CD14-positive monocyte (primary cell): Measurements from ENCODE around the gene NPSR1. TPM values are rescaled to one million over a fixed set of nuclear protein-coding genes. Genes with fewer than 3 reads are reported as not detected.

ENCODE experiments used
- DNase-seq, 3 donors: peaks; one replicate each; pipeline ENCODE4 v3.0.0-alpha.2; 2011 to 2022
- H2AFZ ChIP-seq: 2 replicates; pipeline ENCODE4 v1.6.0; 2012; ENCODE audit warnings: mild to moderate bottlenecking, low read depth, low read length, inconsistent platforms; ENCODE audit not compliant: insufficient read depth, poor library complexity, severe bottlenecking
- H3K27ac ChIP-seq, 2 donors: 1 replicate in 1 of 2; 2 replicates in 1 of 2; pipeline ENCODE4 v1.5.1; 2012 to 2013; ENCODE audit warnings: low read length in 2 of 2, control low read depth in 1 of 2, inconsistent platforms in 1 of 2, low read depth in 1 of 2, mild to moderate bottlenecking in 1 of 2
- H3K27me3 ChIP-seq, 2 donors: one replicate each; pipeline versions ENCODE4 v1.6.0 to v1.6.1; 2011 to 2013; ENCODE audit warnings: low read length in 2 of 2; ENCODE audit not compliant: control insufficient read depth in 2 of 2, insufficient read depth in 2 of 2
- H3K36me3 ChIP-seq, 2 donors: replicated peaks in 1 of 2; 1 replicate in 1 of 2; 2 replicates in 1 of 2; pipeline versions ENCODE4 v1.5.1 to v1.6.1; 2012 to 2013; ENCODE audit warnings: low read length in 2 of 2, control low read depth in 1 of 2, inconsistent platforms in 1 of 2, mild to moderate bottlenecking in 1 of 2; ENCODE audit not compliant: insufficient read depth in 2 of 2, control insufficient read depth in 1 of 2
- H3K4me1 ChIP-seq, 2 donors: 1 replicate in 1 of 2; 2 replicates in 1 of 2; pipeline versions ENCODE4 v1.5.1 to v1.6.1; 2012 to 2013; ENCODE audit warnings: low read length in 2 of 2, control low read depth in 1 of 2, inconsistent platforms in 1 of 2, mild to moderate bottlenecking in 1 of 2, moderate library complexity in 1 of 2; ENCODE audit not compliant: insufficient read depth in 2 of 2, control insufficient read depth in 1 of 2
- H3K4me2 ChIP-seq: replicated peaks from 2 replicates; pipeline ENCODE3; 2012; ENCODE audit warnings: low read length, moderate library complexity, mild to moderate bottlenecking; ENCODE audit not compliant: poor library complexity, severe bottlenecking; ENCODE audit errors: extremely low read depth
- H3K4me3 ChIP-seq, 3 experiments: fragments of 200-600 bp in 1 of 3; sonication (generic) in 1 of 3; replicated peaks in 1 of 3; 1 replicate in 2 of 3; 2 replicates in 1 of 3; pipeline ENCODE4 v1.5.1; 2011 to 2013; ENCODE audit warnings: low read length in 3 of 3, mild to moderate bottlenecking in 3 of 3, control low read depth in 2 of 3, low read depth in 2 of 3, inconsistent platforms in 1 of 3, moderate library complexity in 1 of 3
- H3K79me2 ChIP-seq: 2 replicates; pipeline ENCODE4 v1.6.0; 2012; ENCODE audit warnings: mild to moderate bottlenecking, control low read depth, inconsistent platforms, low read length, moderate library complexity; ENCODE audit not compliant: insufficient read depth
- H3K9ac ChIP-seq: 2 replicates; pipeline ENCODE4 v1.6.0; 2017; ENCODE audit warnings: low read length, mild to moderate bottlenecking; ENCODE audit not compliant: insufficient read depth, poor library complexity, severe bottlenecking
- H3K9me3 ChIP-seq, 2 donors: replicated peaks in 1 of 2; 1 replicate in 1 of 2; 2 replicates in 1 of 2; pipeline versions ENCODE4 v1.5.1 to v1.6.1; 2012 to 2013; ENCODE audit warnings: low read length in 2 of 2, control low read depth in 1 of 2; ENCODE audit not compliant: control insufficient read depth in 1 of 2, insufficient read depth in 1 of 2
- H4K20me1 ChIP-seq: 2 replicates; pipeline ENCODE4 v1.6.0; 2012; ENCODE audit warnings: mild to moderate bottlenecking, low read length, control low read depth, moderate library complexity; ENCODE audit not compliant: insufficient read depth
- H3K27ac Mint-ChIP-seq, 7 donors: one replicate each; pipeline ENCODE4 v1.8.0; 2020; ENCODE audit warnings: mild to moderate bottlenecking in 7 of 7, mixed read lengths in 7 of 7, moderate library complexity in 6 of 7, inconsistent platforms in 2 of 7
- H3K27me3 Mint-ChIP-seq, 3 donors: one replicate each; pipeline ENCODE4 v1.8.0; 2021 to 2022; ENCODE audit warnings: low read depth in 3 of 3, mild to moderate bottlenecking in 3 of 3, mixed read lengths in 3 of 3, moderate library complexity in 3 of 3, inconsistent platforms in 1 of 3
- H3K36me3 Mint-ChIP-seq, 2 donors: one replicate each; pipeline ENCODE4 v1.8.0; 2020; ENCODE audit warnings: mixed read lengths in 2 of 2, inconsistent platforms in 1 of 2, mild to moderate bottlenecking in 1 of 2
- H3K4me1 Mint-ChIP-seq: one replicate; pipeline ENCODE4 v1.8.0; 2020; ENCODE audit warnings: mild to moderate bottlenecking, mixed read lengths
- H3K4me3 Mint-ChIP-seq, 2 donors: one replicate each; pipeline ENCODE4 v1.8.0; 2020; ENCODE audit warnings: mild to moderate bottlenecking in 2 of 2, mixed read lengths in 2 of 2, moderate library complexity in 1 of 2
- H3K9me3 Mint-ChIP-seq, 7 donors: one replicate each; pipeline ENCODE4 v1.8.0; 2020 to 2022; ENCODE audit warnings: mixed read lengths in 7 of 7, mild to moderate bottlenecking in 6 of 7, moderate library complexity in 6 of 7, inconsistent platforms in 2 of 7
- CTCF ChIP-seq: fragments of 200-600 bp; IDR thresholded peaks from one replicate; pipeline ENCODE4 v1.8.0; 2022; ENCODE audit warnings: antibody characterized with exemption, mild to moderate bottlenecking
- WGBS: methylation state at CpG from one replicate; pipeline ENCODE4 v1.1.5; 2013; ENCODE audit warnings: missing lambda C conversion rate; ENCODE audit not compliant: insufficient coverage; 5-methylcytosine and 5-hydroxymethylcytosine counted together
- intact Hi-C, 2 donors: fragments of 100-400 bp; cut with micrococcal nuclease; formaldehyde crosslinking; loops; one replicate each; pipeline versions ENCODE4 v1.15.0 to v1.15.1; 2023
- polyA plus RNA-seq, 3 donors: library from polyadenylated mRNA; depleted of rRNA in 1 of 3; unstranded in 2 of 3; stranded (reverse) in 1 of 3; fragments of 300-500 nt in 2 of 3; fragments of >200 nt in 1 of 3; fragmentation: Illumina TruSeq in 2 of 3; gene quantifications; 1 replicate in 2 of 3; 2 replicates in 1 of 3; pipeline ENCODE4 v1.2.3, GENCODE V29; 2012 to 2021

The NPSR1 gene
- polyA plus RNA-seq, 3 donors, result not detected

GRCh38 chr7:34655384-34655783 is 2.6 kb upstream of the NPSR1 start:
- intact Hi-C loops, result no loop called here
- Histone ChIP-seq H4K20me1 (no peaks in the 10 kb centered on the region), H3K36me3 (no peaks in the 10 kb centered on the region), H2AFZ (no peak overlapping the region), H3K27me3 (no peaks in the 10 kb centered on the region), H3K4me1 (no peaks in the 10 kb centered on the region), H3K79me2 (no peaks in the 10 kb centered on the region), H3K27ac (no peak overlapping the region), H3K9me3 (peaks cover 0 to 4% of the 10 kb centered on the region in 2 donors), H3K4me2 (no peak overlapping the region), H3K4me3 (no peak overlapping the region), H3K9ac (no peak overlapping the region)
- Mint-ChIP-seq H3K4me3 (no peak overlapping the region), H3K9me3 (peaks cover 0 to 12% (median 6%) of the 10 kb centered on the region in 7 donors), H3K4me1 (no peaks in the 10 kb centered on the region), H3K27me3 (no peaks in the 10 kb centered on the region), H3K36me3 (no peaks in the 10 kb centered on the region), H3K27ac (no peak overlapping the region)
- WGBS, result no CpG with 5 or more reads among the region's 1 CpG
- no peak for TF ChIP-seq CTCF
- no peak for DNase-seq

- no CpG with 5 or more reads among the region's 2 CpGs for WGBS
- no peaks in the 10 kb centered on the region for H3K4me1 Mint-ChIP-seq
- no peaks in the 10 kb centered on the region for H3K79me2 ChIP-seq
- no peak overlapping the region for H3K27ac ChIP-seq
- no peak overlapping the region for H2AFZ ChIP-seq
- no peaks in the 10 kb centered on the region for H4K20me1 ChIP-seq
- H3K9me3 Mint-ChIP-seq, result peaks cover 0 to 12% (median 6%) of the 10 kb centered on the region in 7 donors
- no peak overlapping the region for H3K9ac ChIP-seq
- no peak for TF ChIP-seq CTCF
- no peak for DNase-seq
- H3K27me3 ChIP-seq, result no peaks in the 10 kb centered on the region
- H3K27ac Mint-ChIP-seq, result no peak overlapping the region
- H3K36me3 ChIP-seq, result no peaks in the 10 kb centered on the region
- H3K36me3 Mint-ChIP-seq, result no peaks in the 10 kb centered on the region
- peaks cover 0 to 4% of the 10 kb centered on the region in 2 donors for H3K9me3 ChIP-seq
- intact Hi-C loops, result no loop called here
- no peak overlapping the region for H3K4me3 ChIP-seq
- H3K4me3 Mint-ChIP-seq, result no peak overlapping the region
- no peaks in the 10 kb centered on the region for H3K27me3 Mint-ChIP-seq
- no peaks in the 10 kb centered on the region for H3K4me1 ChIP-seq
- no peak overlapping the region for H3K4me2 ChIP-seq
These were observed 2.0 kb upstream of the NPSR1 start for GRCh38 chr7:34656041-34656440.
